GM19328 (cell line): ENCODE data around the gene RLN1.
"Not testable (repeated sequence)": the region's sequence is repeated elsewhere in the genome, so short reads cannot be mapped to it uniquely, and the experiment has no call there.

ENCODE experiments used
- ATAC-seq: cut with Tn5 transposase; IDR thresholded peaks from one replicate; pipeline ENCODE4 v1.9.1; 2021; ENCODE audit warnings: mild to moderate bottlenecking, moderate library complexity; ENCODE audit not compliant: unreplicated experiment

RLN1 gene

DNA sequence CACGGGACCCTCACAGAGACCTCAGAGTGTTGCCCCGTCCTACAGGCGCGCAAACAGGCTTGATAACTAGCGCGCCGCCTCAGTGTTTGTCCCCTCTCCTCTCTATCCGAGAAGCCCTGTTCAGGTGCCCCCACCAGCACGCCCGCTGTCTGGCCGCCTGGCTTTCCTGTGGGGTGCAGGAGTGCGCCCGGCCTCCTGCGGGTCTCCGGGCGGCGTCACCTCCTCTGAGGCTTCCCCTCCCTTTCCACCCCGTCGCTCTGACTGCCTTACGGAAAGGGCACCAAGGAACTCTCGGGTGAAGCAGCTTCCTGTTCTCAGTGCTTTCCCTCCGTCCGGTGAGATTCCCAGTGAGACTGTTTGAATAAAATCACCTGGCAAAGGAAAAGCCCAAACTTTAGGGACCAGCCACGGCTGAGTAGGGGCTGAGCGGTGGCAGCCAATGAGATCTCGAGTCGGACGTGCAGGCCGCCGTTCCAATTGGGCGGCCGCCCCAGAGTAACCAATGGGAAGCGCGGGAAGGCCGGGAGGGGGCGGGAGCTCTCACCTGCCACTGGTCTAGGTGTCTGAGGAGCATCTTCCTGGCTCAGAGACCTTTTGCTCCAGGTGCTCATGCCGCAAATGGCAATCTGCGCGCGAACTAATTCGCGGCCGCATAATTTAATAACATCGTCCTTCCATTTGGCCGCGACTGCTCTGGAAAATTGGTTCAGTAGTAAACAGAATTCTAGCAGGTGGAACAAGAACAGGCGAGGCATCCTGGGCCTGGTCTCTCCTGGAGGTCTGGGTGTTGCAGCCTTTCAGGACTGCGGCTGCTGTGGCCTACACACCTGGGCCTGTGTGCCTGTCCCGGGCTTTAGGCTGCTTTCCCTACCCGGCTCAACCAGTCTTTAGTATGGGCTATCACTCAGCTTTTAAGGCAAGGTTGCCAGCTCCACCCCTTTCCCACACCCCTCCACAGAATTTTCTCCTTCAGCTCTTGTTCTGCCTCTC, at the start of gene RLN1:
Gene RLN1, minus strand, starts transcription at position 885 of the 990 bp plus-strand sequence. Its CDS starts 130 bp downstream, at position 755.
- peak; percentile 100 for ATAC-seq

- no peak for ATAC-seq
These were observed 49.5 kb upstream of the RLN1 start for GRCh38 chr9:5389109-5389732.

GRCh38 chr9:5388026-5388819, 48.5 kb upstream of the RLN1 start:
- ATAC-seq, result no peak

GRCh38 chr9:5384436-5384835, 44.8 kb upstream of the RLN1 start:
- ATAC-seq, result no peak

DNA sequence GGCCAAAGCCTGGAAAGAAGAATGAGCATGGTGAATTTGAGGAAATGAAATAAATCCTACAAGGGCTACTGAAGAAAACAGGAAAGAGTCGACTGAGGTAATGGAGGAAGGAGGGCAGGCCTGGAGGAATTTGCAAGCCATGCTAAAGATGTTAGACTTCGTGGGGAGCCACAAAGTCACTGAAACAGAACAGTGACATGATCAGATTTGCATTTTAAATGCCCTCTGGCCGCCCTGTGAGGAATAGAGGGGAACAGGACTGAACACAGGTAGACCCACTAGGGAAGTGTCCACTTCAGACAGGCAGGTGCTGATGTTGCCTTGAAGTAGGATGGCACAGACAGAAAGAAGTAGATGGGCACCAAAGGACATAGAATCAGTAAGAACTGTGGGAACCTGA, 42.8 kb upstream of the RLN1 start:
- no peak for ATAC-seq

GRCh38 chr9:5375790-5376477, 36.3 kb upstream of the RLN1 start:
- no peak for ATAC-seq

DNA sequence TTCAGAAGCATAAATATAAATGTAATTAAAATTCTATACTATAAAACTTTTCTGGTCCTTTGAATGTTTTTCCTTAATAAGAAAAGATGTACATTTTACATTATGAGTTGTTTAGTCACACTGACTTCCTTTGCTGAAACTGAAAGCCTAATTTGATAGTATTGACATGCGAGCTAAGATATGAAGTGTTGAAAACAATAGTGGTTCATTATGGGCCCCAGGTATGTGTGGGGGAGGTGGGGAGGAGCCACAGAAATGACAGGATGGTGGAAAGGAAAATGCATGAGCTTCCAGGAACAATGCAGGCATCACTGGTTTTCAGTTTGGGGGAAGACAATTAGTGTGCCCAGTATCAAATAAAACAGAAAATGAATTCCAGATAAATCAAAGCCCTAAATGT, 35.4 kb upstream of the RLN1 start:
- ATAC-seq, result no peak

GRCh38 chr9:5364294-5365024, 24.8 kb upstream of the RLN1 start:
- ATAC-seq, result peak; percentile 92

DNA sequence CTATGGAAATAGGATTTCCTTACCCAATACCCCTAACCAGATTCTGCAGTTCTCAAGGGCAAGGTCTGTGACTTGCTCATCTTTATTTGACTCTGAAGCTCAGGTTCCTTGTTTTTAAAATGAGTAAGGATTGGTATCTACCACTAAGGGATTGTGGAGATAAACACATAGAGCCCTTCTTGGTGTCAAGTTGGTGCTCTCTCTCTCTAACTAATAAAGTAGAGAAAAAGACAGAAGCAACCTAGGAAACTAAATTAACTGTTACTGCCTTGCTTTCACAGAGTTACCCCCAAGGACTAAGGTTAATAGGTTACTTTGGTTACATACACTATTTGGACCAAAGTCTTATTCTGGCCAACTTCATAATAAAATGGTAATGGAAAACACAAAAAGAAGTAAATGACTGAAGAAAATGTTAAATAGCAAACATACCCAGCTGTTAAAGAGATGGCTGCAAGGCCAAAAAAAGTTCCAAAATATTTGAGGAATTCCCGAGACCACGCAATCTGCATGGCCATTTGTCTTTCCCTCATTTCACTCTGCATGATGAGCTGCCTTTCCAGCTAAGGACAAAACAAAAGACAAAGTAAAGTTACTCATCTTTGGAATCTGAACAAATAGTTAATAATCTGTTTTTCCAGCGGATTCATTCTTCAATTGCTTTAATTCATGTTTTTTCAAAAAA, 21.8 kb upstream of the RLN1 start:
- ATAC-seq, result no peak

- no peak for ATAC-seq
These were observed 20.7 kb upstream of the RLN1 start for GRCh38 chr9:5360341-5360740.

DNA sequence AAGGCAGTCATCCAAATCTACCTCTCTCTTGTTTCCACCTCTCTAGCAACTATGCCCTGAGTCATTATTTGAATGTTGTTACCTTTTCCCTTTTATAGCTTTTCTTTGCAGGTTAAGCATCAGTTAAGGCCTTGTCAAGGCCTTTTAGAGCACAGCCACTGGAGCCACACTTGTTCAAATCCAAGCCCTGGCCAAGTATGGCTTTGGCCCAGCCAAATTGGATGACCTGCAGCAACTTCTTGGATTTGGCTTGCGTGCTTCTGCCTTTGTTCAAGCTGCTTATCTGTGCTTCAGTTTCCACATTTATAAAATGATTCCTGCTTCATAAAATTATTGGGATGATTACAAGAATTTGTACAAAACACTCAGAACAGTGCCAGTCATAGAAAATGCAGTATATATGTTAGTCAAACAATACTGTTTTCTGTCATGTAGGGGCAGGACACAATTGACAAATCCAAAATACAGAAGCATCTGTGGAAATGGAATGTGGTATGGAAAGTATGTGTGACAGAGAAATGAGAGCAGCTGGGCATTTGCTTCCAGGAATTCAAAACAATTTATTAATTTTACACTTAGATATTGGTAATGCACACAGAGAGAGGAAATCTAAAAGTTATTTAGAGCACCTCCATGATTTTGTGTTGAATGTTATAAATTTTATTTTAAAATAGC, 17.9 kb upstream of the RLN1 start:
- ATAC-seq, result no peak

GRCh38 chr9:5355817-5356216, 16.1 kb upstream of the RLN1 start:
- ATAC-seq, result no peak

GRCh38 chr9:5355226-5355625, 15.6 kb upstream of the RLN1 start:
- ATAC-seq, result no peak

- no peak for ATAC-seq
These were observed 14.5 kb upstream of the RLN1 start for GRCh38 chr9:5354184-5354583.

DNA sequence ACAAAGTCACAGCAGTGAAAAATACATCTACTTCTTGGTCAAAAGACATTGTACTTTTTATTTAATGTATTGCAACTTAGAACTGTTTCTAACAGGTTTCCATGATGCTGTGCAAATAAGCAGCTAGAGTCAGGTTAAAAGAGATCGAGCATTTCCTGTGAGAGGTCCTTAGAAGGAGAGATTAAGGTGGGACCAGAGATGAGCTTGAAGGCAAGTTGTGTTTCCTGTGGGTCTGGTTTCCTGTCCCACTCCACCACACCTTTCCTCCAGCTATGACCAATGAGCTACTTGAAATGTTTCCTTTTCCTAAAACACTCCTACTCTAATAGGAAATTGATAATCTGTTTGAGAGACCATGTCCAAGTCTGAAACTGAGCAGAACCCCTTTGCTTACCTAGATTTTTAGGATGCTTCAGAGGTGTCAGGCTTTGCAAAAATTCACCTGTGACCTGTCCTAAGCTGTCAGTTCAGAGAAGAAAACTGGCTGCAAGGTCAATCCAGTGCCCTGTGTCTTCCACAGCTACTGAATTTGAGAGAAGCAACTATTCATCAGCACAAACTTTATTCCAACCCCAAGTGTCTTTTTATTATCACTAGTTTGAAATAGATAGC, 13.1 kb upstream of the RLN1 start:
- no peak for ATAC-seq

DNA sequence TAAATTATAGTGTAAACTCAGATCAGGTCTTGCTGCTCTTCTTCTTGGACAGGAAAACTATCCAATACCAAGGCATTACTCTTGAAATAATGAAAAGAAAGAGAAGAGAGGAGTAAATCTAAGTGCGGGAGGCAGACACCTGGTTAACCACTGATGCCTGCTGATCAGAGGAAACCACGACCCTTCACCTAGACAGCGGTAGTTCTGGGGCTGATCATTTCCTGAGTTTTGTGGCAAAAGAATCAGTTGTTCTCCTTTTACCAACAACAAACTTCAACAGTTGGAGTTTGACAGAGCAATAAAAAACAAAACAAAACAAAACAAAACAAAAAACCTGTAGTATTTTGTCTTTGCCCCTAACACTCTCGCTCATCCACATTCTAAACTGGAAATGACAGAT, 3.0 kb downstream of the RLN1 start:
- no peak for ATAC-seq

- not testable (repeated sequence) for ATAC-seq
These were observed 8.4 kb downstream of the RLN1 start for GRCh38 chr9:5331276-5331675.

- no peak for ATAC-seq
These were observed 12.7 kb downstream of the RLN1 start for GRCh38 chr9:5326893-5327548.
